Left forelimb (tissue), 1 donor: Measurements from ENCODE around the gene SLC17A7.
"Not testable (repeated sequence)": the region's sequence is repeated elsewhere in the genome, so short reads cannot be mapped to it uniquely, and the experiment has no call there.

Source experiments
- DNase-seq: peaks from one replicate; pipeline ENCODE4 v3.0.0-alpha.2; 2018; ENCODE audit warnings: low spot score

SLC17A7 gene

GRCh38 chr19:49444100-49444700, 2.9 kb upstream of the SLC17A7 start:
- DNase-seq, result not testable (repeated sequence)

GRCh38 chr19:49443366-49444099, 2.2 kb upstream of the SLC17A7 start:
- peak; percentile 99 for DNase-seq

GRCh38 chr19:49442771-49443365, 1.5 kb upstream of the SLC17A7 start:
- peak; percentile 92 for DNase-seq

GRCh38 chr19:49442354-49442753, 1.0 kb upstream of the SLC17A7 start:
- no peak for DNase-seq

- DNase-seq, result no peak
Measured at GRCh38 chr19:49441960-49442350, 628 bp upstream of the SLC17A7 start.

- no peak for DNase-seq
Measured at GRCh38 chr19:49440439-49441209, 703 bp downstream of the SLC17A7 start.

- DNase-seq, result no peak
Measured at GRCh38 chr19:49439836-49440235, 1.5 kb downstream of the SLC17A7 start.

- no peak for DNase-seq
Measured at GRCh38 chr19:49438261-49438660, 3.1 kb downstream of the SLC17A7 start.

GRCh38 chr19:49437231-49437630, 4.1 kb downstream of the SLC17A7 start:
- no peak for DNase-seq

GRCh38 chr19:49436381-49437017, 4.8 kb downstream of the SLC17A7 start:
- DNase-seq, result no peak

GRCh38 chr19:49435670-49436069, 5.7 kb downstream of the SLC17A7 start:
- DNase-seq, result no peak

- no peak for DNase-seq
Measured at GRCh38 chr19:49434907-49435583, 6.3 kb downstream of the SLC17A7 start.

- DNase-seq, result no peak
Measured at GRCh38 chr19:49433240-49433901, 8.0 kb downstream of the SLC17A7 start.

- no peak for DNase-seq
Measured at GRCh38 chr19:49432141-49433073, 8.9 kb downstream of the SLC17A7 start.

GRCh38 chr19:49431330-49431749, 10.0 kb downstream of the SLC17A7 start:
- no peak for DNase-seq

GRCh38 chr19:49430678-49431329, 10.5 kb downstream of the SLC17A7 start:
- no peak for DNase-seq

GRCh38 chr19:49430172-49430677, 11.1 kb downstream of the SLC17A7 start:
- DNase-seq, result no peak

GRCh38 chr19:49428547-49429451, 12.5 kb downstream of the SLC17A7 start:
- no peak for DNase-seq
